Body of pancreas (tissue), 4 donors: ENCODE results near the gene ATG2A. TPM values are rescaled to one million over a fixed set of nuclear protein-coding genes. Genes with fewer than 3 reads are reported as not detected.

Experiments
- ATAC-seq: fragments of 150-250 bp; one replicate; pipeline ENCODE4 v1.9.1; 2016
- DNase-seq, 4 donors: peaks; one replicate each; pipeline ENCODE4 v3.0.0-alpha.2; 2019
- H3K27ac ChIP-seq, 4 donors: fragments of 200-600 bp; sonication (generic); 1 replicate in 3 of 4; 2 replicates in 1 of 4; pipeline versions ENCODE4 v1.5.1 to v1.6.1; 2016 to 2019; ENCODE audit warnings: mild to moderate bottlenecking in 1 of 4, mixed read lengths in 1 of 4, moderate library complexity in 1 of 4
- H3K27me3 ChIP-seq, 2 donors: fragments of 200-600 bp; sonication (generic); one replicate each; pipeline ENCODE4 v1.6.0; 2016; ENCODE audit warnings: mild to moderate bottlenecking in 1 of 2
- H3K36me3 ChIP-seq, 2 donors: fragments of 200-600 bp; sonication (generic); replicated peaks in 1 of 2; 2 replicates each; pipeline ENCODE4 v1.5.1; 2016; ENCODE audit warnings: low read depth in 2 of 2; ENCODE audit not compliant: insufficient read depth in 1 of 2
- H3K4me1 ChIP-seq: fragments of 200-600 bp; sonication (generic); one replicate; pipeline ENCODE4 v1.6.0; 2016
- H3K4me3 ChIP-seq, 2 donors: fragments of 200-600 bp; sonication (generic); 1 replicate in 1 of 2; 2 replicates in 1 of 2; pipeline ENCODE4 v1.5.1; 2016 to 2019
- H3K9me3 ChIP-seq, 3 donors: fragments of 200-600 bp; sonication (generic); 1 replicate in 2 of 3; 2 replicates in 1 of 3; pipeline ENCODE4 v1.5.1; 2016
- CTCF ChIP-seq, 7 experiments: fragments of 450-650 bp in 4 of 7; fragments of 200-600 bp in 3 of 7; sonication (generic) in 3 of 7; IDR thresholded peaks; one replicate each; pipeline ENCODE4 v1.5.1; 2016 to 2019; ENCODE audit warnings: antibody characterized with exemption in 7 of 7
- POLR2A ChIP-seq, 3 donors: fragments of 450-650 bp; IDR thresholded peaks; one replicate each; pipeline ENCODE4 v1.6.1; 2016; ENCODE audit warnings: antibody characterized with exemption in 3 of 3, mild to moderate bottlenecking in 2 of 3
- WGBS, 2 donors: methylation state at CpG; one replicate each; pipeline ENCODE4 v1.1.5; 2017; 5-methylcytosine and 5-hydroxymethylcytosine counted together
- intact Hi-C: fragments of 100-400 bp; cut with DNase I; formaldehyde crosslinking; loops from one replicate; pipeline ENCODE4 v1.15.1; 2023
- total RNA-seq, 2 donors: library from RNA; depleted of rRNA; stranded (reverse); fragments of >200 nt; gene quantifications; one replicate each; pipeline ENCODE4 v1.1.0, GENCODE V29; 2016

The ATG2A gene
- total RNA-seq, 2 donors from 2014 or later: 16.3 to 34.3 TPM

GRCh38 chr11:64923151-64923661, 6.2 kb upstream of the ATG2A start:
- TF ChIP-seq POLR2A (IDR thresholded peaks at IDR 0.05): no peak
- TF ChIP-seq CTCF (IDR thresholded peaks at IDR 0.05): no peak
- ATAC-seq: no peak
- 94% methylated on average over 11 of the region's 11 CpGs; no CpG with 5 or more reads in 1 of the 2 donors for WGBS, 2 donors
- Histone ChIP-seq H3K4me3 (no peak overlapping the region), H3K4me1 (peaks cover 26% of the 10 kb centered on the region), H3K27ac (peak overlapping the region in 1 of 4 donors; percentile 100), H3K36me3 (no peaks in the 10 kb centered on the region), H3K27me3 (no peaks in the 10 kb centered on the region), H3K9me3 (no peaks in the 10 kb centered on the region)
- DNase-seq: no peak
- intact Hi-C loops: no loop called here

GRCh38 chr11:64921384-64921783, 4.4 kb upstream of the ATG2A start:
- DNase-seq (no peak), ATAC-seq (no peak)
- 73 to 80% methylated on average over 2 of the region's 3 CpGs for WGBS, 2 donors
- TF ChIP-seq POLR2A (IDR thresholded peaks at IDR 0.05): no peak
- TF ChIP-seq CTCF (IDR thresholded peaks at IDR 0.05): no peak
- intact Hi-C loops: no loop called here
- no peaks in the 10 kb centered on the region for H3K9me3 ChIP-seq
- H3K36me3 ChIP-seq: no peaks in the 10 kb centered on the region
- peaks cover 32% of the 10 kb centered on the region for H3K4me1 ChIP-seq
- no peak overlapping the region for H3K4me3 ChIP-seq
- no peak overlapping the region for H3K27ac ChIP-seq
- H3K27me3 ChIP-seq: no peaks in the 10 kb centered on the region

- Histone ChIP-seq H3K36me3 (no peaks in the 10 kb centered on the region), H3K4me1 (peaks cover 32% of the 10 kb centered on the region), H3K27me3 (no peaks in the 10 kb centered on the region), H3K27ac (no peak overlapping the region), H3K4me3 (no peak overlapping the region), H3K9me3 (no peaks in the 10 kb centered on the region)
- ATAC-seq: no peak
- TF ChIP-seq POLR2A (IDR thresholded peaks at IDR 0.05) (no peak), CTCF (IDR thresholded peaks at IDR 0.05) (no peak)
- no peak for DNase-seq
- 60 to 76% methylated on average over 2 of the region's 2 CpGs for WGBS, 2 donors
- intact Hi-C loops: no loop called here
These were observed 3.1 kb upstream of the ATG2A start for GRCh38 chr11:64920124-64920523.

- Histone ChIP-seq H3K27me3 (no peaks in the 10 kb centered on the region), H3K4me3 (no peak overlapping the region), H3K4me1 (peaks cover 35% of the 10 kb centered on the region), H3K36me3 (no peaks in the 10 kb centered on the region), H3K27ac (no peak overlapping the region), H3K9me3 (no peaks in the 10 kb centered on the region)
- 83 to 91% methylated on average over 8 of the region's 8 CpGs for WGBS, 2 donors
- ATAC-seq: no peak
- intact Hi-C loops: no loop called here
- DNase-seq: no peak
- no peak for TF ChIP-seq CTCF (IDR thresholded peaks at IDR 0.05)
- TF ChIP-seq POLR2A (IDR thresholded peaks at IDR 0.05): no peak
These were observed 2.6 kb upstream of the ATG2A start for GRCh38 chr11:64919627-64920026.

GRCh38 chr11:64918017-64918416, 1.0 kb upstream of the ATG2A start:
- DNase-seq (no peak), ATAC-seq (no peak)
- no peaks in the 10 kb centered on the region for H3K9me3 ChIP-seq
- WGBS, 2 donors: 9 to 11% methylated on average over 4 of the region's 4 CpGs
- no peak overlapping the region for H3K4me3 ChIP-seq
- H3K27ac ChIP-seq: peak overlapping the region; percentile 35 to 82 (median 76)
- peak in 2 of 7 experiments; percentile 4 to 8 for TF ChIP-seq CTCF (IDR thresholded peaks at IDR 0.05)
- TF ChIP-seq POLR2A (IDR thresholded peaks at IDR 0.05): no peak
- no peaks in the 10 kb centered on the region for H3K36me3 ChIP-seq
- H3K27me3 ChIP-seq: no peaks in the 10 kb centered on the region
- intact Hi-C loops: no loop called here
- H3K4me1 ChIP-seq: peaks cover 30% of the 10 kb centered on the region
